IMR-90 (cell line): ENCODE data around the gene KLHDC7B. TPM values are rescaled to one million over a fixed set of nuclear protein-coding genes. Genes with fewer than 3 reads are reported as not detected.

Experiments
- ATAC-seq: fragments of 200-7000 bp; cut with Tn5 transposase; 2 replicates; pipeline ENCODE4 v1.9.1; 2020; ENCODE audit warnings: low read depth, mild to moderate bottlenecking, moderate library complexity
- BruUV-seq: library from RNA; stranded (reverse); fragments of 400-500 nt; replicated peaks from 2 replicates; lab custom pipeline; 2021; lab: Mats Ljungman, UMichigan
- CTCF ChIA-PET: fragments of 300-600 bp; formaldehyde crosslinking; extraction: SDS; loops from one replicate; lab custom pipeline; 2021; ENCODE audit warnings: antibody characterized with exemption; lab: Yijun Ruan, JAX
- POLR2A ChIA-PET: fragments of 300-600 bp; sonication (Branson Sonifier 250); formaldehyde crosslinking; loops from one replicate; lab custom pipeline; 2022; ENCODE audit warnings: antibody characterized with exemption; ENCODE audit not compliant: unreplicated experiment; lab: Charles Lee
- DNase-seq: peaks from one replicate; pipeline ENCODE4 v3.0.0; 2013
- H2AFZ ChIP-seq: replicated peaks from 2 replicates; pipeline ENCODE3; 2013; ENCODE audit warnings: low read length, mild to moderate bottlenecking; ENCODE audit not compliant: poor library complexity
- H2AK5ac ChIP-seq: 2 replicates; pipeline ENCODE4 v1.6.1; 2013; ENCODE audit warnings: low read depth, low read length, inconsistent platforms
- H2AK9ac ChIP-seq: replicated peaks from 2 replicates; pipeline ENCODE3; 2013; ENCODE audit warnings: mild to moderate bottlenecking, low read depth, low read length, moderate library complexity; ENCODE audit not compliant: poor library complexity
- H2BK120ac ChIP-seq: 2 replicates; pipeline ENCODE4 v1.6.1; 2013; ENCODE audit warnings: low read depth, low read length, inconsistent platforms
- H2BK15ac ChIP-seq: 3 replicates; pipeline ENCODE4 v1.6.1; 2013; ENCODE audit warnings: low read depth, low read length, inconsistent platforms
- H2BK20ac ChIP-seq: 2 replicates; pipeline ENCODE4 v1.6.1; 2013; ENCODE audit warnings: low read depth, mild to moderate bottlenecking, inconsistent platforms, low read length, moderate library complexity
- H2BK5ac ChIP-seq: 2 replicates; pipeline ENCODE4 v1.6.1; 2013; ENCODE audit warnings: mild to moderate bottlenecking, low read depth, low read length, inconsistent platforms; ENCODE audit not compliant: poor library complexity, severe bottlenecking
- H3K14ac ChIP-seq: replicated peaks from 2 replicates; pipeline ENCODE4 v1.6.1; 2013; ENCODE audit warnings: low read depth, low read length, inconsistent platforms
- H3K18ac ChIP-seq: 2 replicates; pipeline ENCODE4 v1.6.1; 2013; ENCODE audit warnings: low read depth, low read length, control low read depth
- H3K23ac ChIP-seq: 2 replicates; pipeline ENCODE4 v1.6.1; 2013; ENCODE audit warnings: low read depth, low read length, inconsistent platforms
- H3K27ac ChIP-seq: 2 replicates; pipeline ENCODE4 v1.5.1; 2013; ENCODE audit warnings: mild to moderate bottlenecking, control low read depth, low read length; ENCODE audit not compliant: insufficient read depth
- H3K27me3 ChIP-seq: 2 replicates; pipeline ENCODE4 v1.6.1; 2013; ENCODE audit warnings: low read length; ENCODE audit not compliant: control insufficient read depth, insufficient read depth
- H3K36me3 ChIP-seq: 2 replicates; pipeline ENCODE4 v1.6.1; 2013; ENCODE audit warnings: low read length, mixed read lengths; ENCODE audit not compliant: control insufficient read depth, insufficient read depth
- H3K4ac ChIP-seq: 2 replicates; pipeline ENCODE4 v1.6.1; 2013; ENCODE audit warnings: low read depth, low read length, inconsistent platforms
- H3K4me1 ChIP-seq: 2 replicates; pipeline ENCODE4 v1.6.1; 2013; ENCODE audit warnings: low read length, mixed read lengths; ENCODE audit not compliant: control insufficient read depth, insufficient read depth
- H3K4me2 ChIP-seq: 2 replicates; pipeline ENCODE4 v1.6.1; 2013; ENCODE audit warnings: low read depth, mild to moderate bottlenecking, control low read depth, low read length, moderate library complexity
- H3K4me3 ChIP-seq: 2 replicates; pipeline ENCODE4 v1.5.1; 2013; ENCODE audit warnings: low read depth, mild to moderate bottlenecking, control low read depth, low read length, moderate library complexity; ENCODE audit not compliant: insufficient read depth
- H3K56ac ChIP-seq: 2 replicates; pipeline ENCODE4 v1.6.1; 2013; ENCODE audit warnings: low read length, inconsistent platforms; ENCODE audit not compliant: insufficient read depth; ENCODE audit errors: extremely low read depth
- H3K79me1 ChIP-seq, 2 experiments: 2 replicates each; pipeline ENCODE4 v1.6.1; 2013; ENCODE audit warnings: low read length in 2 of 2, inconsistent platforms in 1 of 2, low read depth in 1 of 2
- H3K9ac ChIP-seq: 2 replicates; pipeline ENCODE4 v1.6.1; 2013; ENCODE audit warnings: low read depth, low read length, control low read depth
- H3K9me1 ChIP-seq: 2 replicates; pipeline ENCODE4 v1.6.1; 2013; ENCODE audit warnings: low read length, inconsistent platforms; ENCODE audit not compliant: insufficient read depth
- H3K9me3 ChIP-seq: 2 replicates; pipeline ENCODE4 v1.6.1; 2013; ENCODE audit warnings: low read length; ENCODE audit not compliant: control insufficient read depth, insufficient read depth
- H4K20me1 ChIP-seq: 2 replicates; pipeline ENCODE4 v1.6.1; 2013; ENCODE audit warnings: low read length, inconsistent platforms; ENCODE audit not compliant: insufficient read depth
- H4K5ac ChIP-seq: 2 replicates; pipeline ENCODE4 v1.6.1; 2013; ENCODE audit warnings: mild to moderate bottlenecking, low read depth, low read length, control low read depth
- H4K8ac ChIP-seq, 2 experiments: 2 replicates each; pipeline ENCODE4 v1.6.1; 2013; ENCODE audit warnings: low read depth in 2 of 2, low read length in 2 of 2, control low read depth in 1 of 2, inconsistent platforms in 1 of 2
- H4K91ac ChIP-seq: 2 replicates; pipeline ENCODE4 v1.6.1; 2013; ENCODE audit warnings: low read depth, low read length, inconsistent platforms; ENCODE audit not compliant: insufficient read depth
- BHLHE40 ChIP-seq: fragments of 150-350 bp; IDR thresholded peaks from 2 replicates; pipeline ENCODE4 v1.6.1; 2016; ENCODE audit warnings: mild to moderate bottlenecking, low read depth, low read length
- CEBPB ChIP-seq: IDR thresholded peaks from 2 replicates; pipeline ENCODE4 v1.6.1; 2012; ENCODE audit warnings: low read depth, low read length, improper control_type of control experiment
- CHD1 ChIP-seq: IDR thresholded peaks from 2 replicates; pipeline ENCODE4 v1.6.1; 2012; ENCODE audit warnings: low read depth, low read length, improper control_type of control experiment
- FOS ChIP-seq: fragments of 150-350 bp; IDR thresholded peaks from 2 replicates; pipeline ENCODE4 v1.6.1; 2016; ENCODE audit warnings: low read depth, low read length
- MAFK ChIP-seq: IDR thresholded peaks from 2 replicates; pipeline ENCODE4 v1.6.1; 2012; ENCODE audit warnings: low read depth, low read length, improper control_type of control experiment
- MAZ ChIP-seq: IDR thresholded peaks from 2 replicates; pipeline ENCODE4 v1.6.1; 2012; ENCODE audit warnings: low read depth, mild to moderate bottlenecking, low read length, improper control_type of control experiment, moderate library complexity, borderline replicate concordance
- MXI1 ChIP-seq: IDR thresholded peaks from 2 replicates; pipeline ENCODE4 v1.6.1; 2012; ENCODE audit warnings: low read depth, mild to moderate bottlenecking, low read length, moderate library complexity, borderline replicate concordance
- NFE2L2 ChIP-seq: fragments of 150-350 bp; IDR thresholded peaks from 2 replicates; pipeline ENCODE4 v1.6.1; 2016; ENCODE audit warnings: low read depth, mild to moderate bottlenecking, low read length
- POLR2A ChIP-seq: IDR thresholded peaks from 2 replicates; pipeline ENCODE4 v1.6.1; 2012; ENCODE audit warnings: mild to moderate bottlenecking, low read depth, low read length
- RAD21 ChIP-seq: IDR thresholded peaks from 2 replicates; pipeline ENCODE4 v1.6.1; 2012; ENCODE audit warnings: low read length, improper control_type of control experiment
- RCOR1 ChIP-seq: IDR thresholded peaks from 2 replicates; pipeline ENCODE4 v1.6.1; 2012; ENCODE audit warnings: mild to moderate bottlenecking, low read length, improper control_type of control experiment; ENCODE audit not compliant: insufficient replicate concordance
- RFX5 ChIP-seq: IDR thresholded peaks from 2 replicates; pipeline ENCODE4 v1.8.0; 2012; ENCODE audit warnings: low read depth, mild to moderate bottlenecking, low read length, moderate library complexity
- SMC3 ChIP-seq: fragments of 150-350 bp; IDR thresholded peaks from 2 replicates; pipeline ENCODE4 v1.6.1; 2016; ENCODE audit warnings: low read depth, mild to moderate bottlenecking, antibody characterized with exemption, low read length, moderate library complexity
- WGBS, 2 experiments: methylation state at CpG; one replicate each; pipeline versions ENCODE4 v1.1.5 to v1.1.7; 2013; ENCODE audit warnings: missing lambda C conversion rate in 2 of 2; ENCODE audit not compliant: insufficient read length in 1 of 2; ENCODE audit errors: extremely low coverage in 2 of 2; 5-methylcytosine and 5-hydroxymethylcytosine counted together
- dilution Hi-C: fragments of 300-500 bp; cut with HindIII; formaldehyde crosslinking; loops from one replicate; pipeline ENCODE4 v1.14.3; 2018; ENCODE audit warnings: low sequenced_read_pairs; ENCODE audit not compliant: unreplicated experiment
- in situ Hi-C: fragments of 300-500 bp; cut with MboI; formaldehyde crosslinking; loops from 3 replicates; pipeline ENCODE4 v1.14.3; 2019; ENCODE audit warnings: low sequenced_read_pairs, inconsistent platforms, mixed read lengths
- intact Hi-C: fragments of 100-400 bp; cut with micrococcal nuclease; formaldehyde crosslinking; loops from 2 replicates; pipeline ENCODE4 v1.10.0; 2022
- polyA plus RNA-seq, 3 experiments: library from polyadenylated mRNA; depleted of rRNA; stranded (reverse); fragments of >200 nt; gene quantifications; 2 replicates each; pipeline ENCODE4 v1.2.3, GENCODE V29; 2012; ENCODE audit warnings: low replicate concordance in 1 of 3
- total RNA-seq: library from RNA; depleted of rRNA; stranded (reverse); fragments of >200 nt; gene quantifications from 2 replicates; pipeline ENCODE4 v1.2.3, GENCODE V29; 2012
- TF ChIP-seq, protein P1 (sequence below): conservative IDR thresholded peaks from 2 replicates; pipeline ENCODE4 v1.5.1; 2012; ENCODE audit warnings: mild to moderate bottlenecking, low read depth, low read length, improper control_type of control experiment
- TF ChIP-seq, protein P2 (sequence below): fragments of 150-350 bp; IDR thresholded peaks from 2 replicates; pipeline ENCODE4 v1.6.1; 2016; ENCODE audit warnings: low read depth, mild to moderate bottlenecking, low read length, moderate library complexity, borderline replicate concordance
- TF ChIP-seq, protein P3 (sequence below): fragments of 150-350 bp; IDR thresholded peaks from 2 replicates; pipeline ENCODE4 v1.6.1; 2017; ENCODE audit warnings: mild to moderate bottlenecking, antibody characterized with exemption, low read length, low read depth

Gene KLHDC7B
- total and polyA plus RNA-seq, 2 of the 4 experiments (the other 2 are of a cell fraction), result 0.05 TPM; not detected in 1

DNA sequence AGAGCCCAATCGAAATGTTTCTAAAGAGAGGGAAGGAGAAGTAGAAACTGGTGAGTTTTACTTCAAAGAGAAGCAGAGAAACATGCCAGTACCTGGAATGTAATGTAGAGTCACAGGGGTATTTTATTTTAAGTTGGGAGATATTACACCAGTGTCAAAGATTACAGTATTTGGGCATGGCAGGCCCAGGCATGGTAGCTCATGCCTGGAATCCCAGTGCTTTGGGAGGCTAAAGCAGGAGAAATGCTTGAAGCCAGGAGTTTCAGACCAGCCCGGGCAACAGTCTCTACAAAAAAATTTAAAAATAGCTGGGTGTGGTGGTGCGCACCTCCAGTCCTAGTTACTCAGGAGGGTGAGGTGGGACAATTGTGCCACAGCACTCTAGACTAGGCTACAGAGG is 14.3 kb downstream of the KLHDC7B start:
- Histone ChIP-seq H3K23ac (no peak overlapping the region), H3K4me2 (no peak overlapping the region), H3K79me1 (no peaks in the 10 kb centered on the region), H2AK5ac (no peak overlapping the region), H4K5ac (no peak overlapping the region), H3K9me1 (0 out of 2 replicates have a peak, but pooled peaks cover 4% of the 10 kb centered on the region), H3K18ac (no peak overlapping the region), H4K91ac (no peak overlapping the region), H2BK20ac (no peak overlapping the region), H3K4me3 (no peak overlapping the region), H2AK9ac (no peak overlapping the region), H3K4ac (no peak overlapping the region), H3K27me3 (peaks cover 31% of the 10 kb centered on the region), H2BK15ac (no peak overlapping the region), H3K56ac (no peak overlapping the region), H3K14ac (no peak overlapping the region), H3K27ac (no peak overlapping the region), H2AFZ (no peak overlapping the region), H4K20me1 (no peaks in the 10 kb centered on the region), H2BK120ac (no peak overlapping the region), H3K36me3 (no peaks in the 10 kb centered on the region), H4K8ac (no peak overlapping the region), H3K4me1 (no peaks in the 10 kb centered on the region), H2BK5ac (no peak overlapping the region), H3K9me3 (no peaks in the 10 kb centered on the region), H3K9ac (no peak overlapping the region)
- no peak for ATAC-seq
- in situ Hi-C loops, result no loop called here
- no peak for DNase-seq
- TF ChIP-seq, protein P1, sequence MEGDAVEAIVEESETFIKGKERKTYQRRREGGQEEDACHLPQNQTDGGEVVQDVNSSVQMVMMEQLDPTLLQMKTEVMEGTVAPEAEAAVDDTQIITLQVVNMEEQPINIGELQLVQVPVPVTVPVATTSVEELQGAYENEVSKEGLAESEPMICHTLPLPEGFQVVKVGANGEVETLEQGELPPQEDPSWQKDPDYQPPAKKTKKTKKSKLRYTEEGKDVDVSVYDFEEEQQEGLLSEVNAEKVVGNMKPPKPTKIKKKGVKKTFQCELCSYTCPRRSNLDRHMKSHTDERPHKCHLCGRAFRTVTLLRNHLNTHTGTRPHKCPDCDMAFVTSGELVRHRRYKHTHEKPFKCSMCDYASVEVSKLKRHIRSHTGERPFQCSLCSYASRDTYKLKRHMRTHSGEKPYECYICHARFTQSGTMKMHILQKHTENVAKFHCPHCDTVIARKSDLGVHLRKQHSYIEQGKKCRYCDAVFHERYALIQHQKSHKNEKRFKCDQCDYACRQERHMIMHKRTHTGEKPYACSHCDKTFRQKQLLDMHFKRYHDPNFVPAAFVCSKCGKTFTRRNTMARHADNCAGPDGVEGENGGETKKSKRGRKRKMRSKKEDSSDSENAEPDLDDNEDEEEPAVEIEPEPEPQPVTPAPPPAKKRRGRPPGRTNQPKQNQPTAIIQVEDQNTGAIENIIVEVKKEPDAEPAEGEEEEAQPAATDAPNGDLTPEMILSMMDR, result no peak
- TF ChIP-seq RFX5, result no peak
- TF ChIP-seq, protein P2, sequence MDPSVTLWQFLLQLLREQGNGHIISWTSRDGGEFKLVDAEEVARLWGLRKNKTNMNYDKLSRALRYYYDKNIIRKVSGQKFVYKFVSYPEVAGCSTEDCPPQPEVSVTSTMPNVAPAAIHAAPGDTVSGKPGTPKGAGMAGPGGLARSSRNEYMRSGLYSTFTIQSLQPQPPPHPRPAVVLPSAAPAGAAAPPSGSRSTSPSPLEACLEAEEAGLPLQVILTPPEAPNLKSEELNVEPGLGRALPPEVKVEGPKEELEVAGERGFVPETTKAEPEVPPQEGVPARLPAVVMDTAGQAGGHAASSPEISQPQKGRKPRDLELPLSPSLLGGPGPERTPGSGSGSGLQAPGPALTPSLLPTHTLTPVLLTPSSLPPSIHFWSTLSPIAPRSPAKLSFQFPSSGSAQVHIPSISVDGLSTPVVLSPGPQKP, result no peak
- no peak for TF ChIP-seq RCOR1
- no peak for TF ChIP-seq NFE2L2
- TF ChIP-seq, protein P3, sequence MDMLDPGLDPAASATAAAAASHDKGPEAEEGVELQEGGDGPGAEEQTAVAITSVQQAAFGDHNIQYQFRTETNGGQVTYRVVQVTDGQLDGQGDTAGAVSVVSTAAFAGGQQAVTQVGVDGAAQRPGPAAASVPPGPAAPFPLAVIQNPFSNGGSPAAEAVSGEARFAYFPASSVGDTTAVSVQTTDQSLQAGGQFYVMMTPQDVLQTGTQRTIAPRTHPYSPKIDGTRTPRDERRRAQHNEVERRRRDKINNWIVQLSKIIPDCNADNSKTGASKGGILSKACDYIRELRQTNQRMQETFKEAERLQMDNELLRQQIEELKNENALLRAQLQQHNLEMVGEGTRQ, result no peak
- TF ChIP-seq POLR2A, result no peak
- no peak for TF ChIP-seq MAZ
- no peak for TF ChIP-seq RAD21
- TF ChIP-seq CEBPB, result no peak
- TF ChIP-seq MXI1, result no peak
- no peak for TF ChIP-seq FOS
- TF ChIP-seq SMC3, result no peak
- TF ChIP-seq BHLHE40, result no peak
- no peak for TF ChIP-seq MAFK
- no peak for TF ChIP-seq CHD1
- ChIA-PET POLR2A (no interaction called here), CTCF (interaction anchor here (0.6 to 1.2 kb wide), 3 partner anchors 51 to 87 kb away, joined by 3 to 4 read pairs (median 3); no protein-coding TSS in a partner anchor)
- dilution Hi-C loops, result no loop called here
- no TSS peak for BruUV-seq
- intact Hi-C loops, result no loop called here
- no CpG with 5 or more reads among the region's 3 CpGs for WGBS, 2 experiments
